K562 treated with DMSO at 1 percent for 4 hours (cell line): ENCODE results near the gene TBXA2R. TPM values are rescaled to one million over a fixed set of nuclear protein-coding genes. Genes with fewer than 3 reads are reported as not detected.

ENCODE experiments used
- total RNA-seq: library from RNA; unstranded; fragments of 300-600 nt; gene quantifications from 2 replicates; pipeline ENCODE4 v1.2.3, GENCODE V29; 2022; ENCODE audit not compliant: insufficient read depth

The TBXA2R gene
- total RNA-seq = 5.1 and 5.5 TPM in 2 replicates

GRCh38 chr19:3606690-3607289 is at the start of gene TBXA2R:
Gene TBXA2R (minus strand): TSS chr19:3606875. CDS start chr19:3600634, 6,241 bp downstream.

GRCh38 chr19:3626473-3627350 is 20.0 kb upstream of the TBXA2R start, which contains the start of gene CACTIN:
Gene CACTIN (minus strand): TSS chr19:3626790. CDS start chr19:3626762, 28 bp downstream.

GRCh38 chr19:3585301-3586126 is 21.2 kb downstream of the TBXA2R start, which contains the start of gene GIPC3:
Gene GIPC3 (plus strand): TSS chr19:3585478. CDS start chr19:3585598, 120 bp downstream.

GRCh38 chr19:3572855-3573161 is 33.9 kb downstream of the TBXA2R start, which contains the start of gene HMG20B:
Gene HMG20B (plus strand): TSS chr19:3572944. CDS start chr19:3573310, 366 bp downstream.

GRCh38 chr19:3557461-3558248 is 49.0 kb downstream of the TBXA2R start, which contains the start of gene MFSD12:
Gene MFSD12 (minus strand): TSS chr19:3557586. CDS start chr19:3557403, 183 bp downstream.

Other genes starting within 250 kb of the TBXA2R start
- 17.6 and 29.3 TPM in 2 replicates for gene NFIC, start 240.3 kb downstream of the TBXA2R start, total RNA-seq
- gene SMIM24, start 126.3 kb downstream of the TBXA2R start, total RNA-seq = 3.9 TPM in 1 of 2 replicates, not detected in the other
- gene SMIM44, start 123.4 kb downstream of the TBXA2R start, total RNA-seq = not detected in 2 replicates
- gene DOHH, start 106.2 kb downstream of the TBXA2R start, total RNA-seq = 30.2 and 36.7 TPM in 2 replicates
- gene FZR1, start 100.6 kb downstream of the TBXA2R start, total RNA-seq = 25.3 and 28.9 TPM in 2 replicates
- 1.8 TPM in 1 of 2 replicates, not detected in the other for gene TEKTIP1, start 67.7 kb downstream of the TBXA2R start, total RNA-seq
- 103 and 121 TPM in 2 replicates for gene MFSD12, start 49.3 kb downstream of the TBXA2R start, total RNA-seq
- 203 and 207 TPM in 2 replicates for gene HMG20B, start 33.9 kb downstream of the TBXA2R start, total RNA-seq
- 7.8 and 8.1 TPM in 2 replicates for gene GIPC3, start 21.4 kb downstream of the TBXA2R start, total RNA-seq
- 36.4 and 36.5 TPM in 2 replicates for gene CACTIN, start 19.9 kb upstream of the TBXA2R start, total RNA-seq
- gene PIP5K1C, start 93.6 kb upstream of the TBXA2R start, total RNA-seq = 25.7 and 37.2 TPM in 2 replicates
- gene TJP3, start 101.5 kb upstream of the TBXA2R start, total RNA-seq = 4.9 and 6.5 TPM in 2 replicates
- 18.8 and 27.4 TPM in 2 replicates for gene APBA3, start 154.8 kb upstream of the TBXA2R start, total RNA-seq
- 50.3 and 83.7 TPM in 2 replicates for gene MRPL54, start 155.8 kb upstream of the TBXA2R start, total RNA-seq
- not detected in 2 replicates for gene RAX2, start 165.4 kb upstream of the TBXA2R start, total RNA-seq
- 14.1 and 23.3 TPM in 2 replicates for gene MATK, start 179.5 kb upstream of the TBXA2R start, total RNA-seq